HG03045 (cell line): ENCODE results near the gene SRRM4.

Source experiments
- ATAC-seq: cut with Tn5 transposase; IDR thresholded peaks from one replicate; pipeline ENCODE4 v1.9.1; 2021; ENCODE audit warnings: mild to moderate bottlenecking, moderate library complexity; ENCODE audit not compliant: unreplicated experiment

SRRM4 gene

GRCh38 chr12:119183942-119184695 is 202.8 kb downstream of the SRRM4 start:
- no peak for ATAC-seq

DNA sequence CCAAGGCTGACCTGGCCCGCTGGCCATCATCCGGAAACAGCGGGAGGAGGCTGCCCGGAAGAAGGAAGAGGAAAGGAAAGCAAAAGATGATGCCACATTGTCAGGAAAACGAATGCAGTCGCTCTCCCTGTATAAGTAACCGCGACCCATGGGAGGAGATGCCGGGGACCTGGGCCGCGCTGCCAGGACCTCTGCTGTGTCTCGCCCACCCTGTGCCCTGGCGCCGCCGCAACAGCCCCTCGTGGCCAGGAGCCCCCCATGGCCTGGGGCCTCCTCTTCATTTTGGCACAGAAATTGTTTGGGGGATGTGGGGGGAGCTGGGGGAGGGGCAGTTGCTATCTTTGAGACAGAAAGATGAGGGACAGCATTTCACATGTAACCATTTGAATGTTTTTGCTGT is 213.9 kb downstream of the SRRM4 start:
- ATAC-seq, result no peak

DNA sequence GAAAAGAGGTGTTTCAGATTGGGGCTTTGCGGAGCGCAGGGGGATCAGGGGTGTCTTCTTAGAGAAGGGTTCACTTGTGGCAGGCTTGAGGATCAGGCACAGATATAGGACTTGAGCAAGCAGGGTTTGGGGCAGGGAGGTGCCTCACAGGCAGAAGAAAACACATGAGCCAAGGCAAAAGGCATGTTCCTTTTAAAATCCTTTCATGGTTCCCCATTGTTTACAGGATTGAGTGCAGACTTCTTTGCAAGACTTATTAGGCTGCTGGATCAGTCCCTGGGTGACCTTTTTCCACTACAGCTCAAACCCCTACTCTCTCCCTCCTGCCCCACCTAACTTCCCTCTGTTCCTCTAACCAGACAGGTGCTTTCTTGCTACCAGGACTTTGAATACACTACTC is 217.1 kb downstream of the SRRM4 start:
- ATAC-seq, result no peak

DNA sequence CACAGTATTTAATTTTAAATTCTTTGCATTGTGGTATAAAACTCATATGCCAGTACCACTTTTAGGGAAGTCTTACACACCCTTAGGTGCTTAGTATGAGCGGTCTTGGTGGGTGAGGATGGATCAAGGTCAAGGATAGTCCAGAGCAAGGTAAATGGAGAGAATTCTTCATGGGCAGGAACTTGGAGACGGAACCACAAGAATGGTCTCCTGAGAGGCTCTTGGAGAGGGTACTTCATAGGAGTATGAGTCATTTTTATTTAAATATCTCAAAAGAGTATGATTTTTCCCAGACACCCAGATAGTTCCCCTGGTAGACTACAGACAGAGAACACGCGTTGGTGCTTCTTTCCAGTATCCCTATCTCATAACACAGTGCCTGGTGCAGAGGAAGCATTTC is 219.3 kb downstream of the SRRM4 start:
- ATAC-seq, result no peak

DNA sequence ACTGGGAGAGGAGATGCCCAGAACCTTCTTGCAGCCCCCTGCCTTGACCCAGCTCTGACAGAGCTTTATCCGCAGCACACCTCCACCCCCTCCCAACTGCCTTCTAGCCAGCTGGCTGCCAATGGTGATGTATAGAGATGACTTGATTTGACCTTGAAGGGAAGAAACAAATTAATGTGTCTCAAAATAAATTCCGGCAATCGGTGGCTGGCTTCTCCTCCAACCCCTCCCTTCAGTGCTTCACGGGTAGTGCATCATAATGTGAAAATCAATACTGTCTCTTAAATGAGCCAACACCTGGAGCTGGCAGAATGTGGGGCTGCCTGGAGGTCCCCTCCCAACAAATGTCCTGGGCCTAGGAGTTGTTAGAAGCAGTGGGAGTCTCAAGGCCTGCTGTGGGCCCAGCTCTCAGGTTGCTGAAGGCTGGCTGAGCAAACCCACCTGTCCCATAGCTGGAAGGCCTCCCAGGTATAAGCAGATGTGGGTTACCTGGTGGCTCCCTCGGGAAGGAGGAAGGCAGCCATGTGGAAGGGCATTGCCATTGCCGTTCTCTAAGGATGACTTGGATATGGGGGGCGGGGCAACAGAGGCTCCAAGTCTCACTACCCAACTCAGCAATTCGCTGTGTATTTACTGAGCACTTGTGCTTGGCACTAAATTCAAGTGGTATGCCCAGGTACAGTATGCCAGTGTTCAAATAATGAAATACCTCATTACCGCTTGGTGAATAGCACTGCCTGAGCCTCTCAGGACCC is 220.6 kb downstream of the SRRM4 start:
- no peak for ATAC-seq

- no peak for ATAC-seq
Observed at GRCh38 chr12:119202544-119202943, 221.2 kb downstream of the SRRM4 start.

- ATAC-seq, result no peak
Observed at GRCh38 chr12:119204131-119204530, 222.8 kb downstream of the SRRM4 start.

- ATAC-seq, result no peak
Observed at GRCh38 chr12:119204671-119205285, 223.4 kb downstream of the SRRM4 start.

DNA sequence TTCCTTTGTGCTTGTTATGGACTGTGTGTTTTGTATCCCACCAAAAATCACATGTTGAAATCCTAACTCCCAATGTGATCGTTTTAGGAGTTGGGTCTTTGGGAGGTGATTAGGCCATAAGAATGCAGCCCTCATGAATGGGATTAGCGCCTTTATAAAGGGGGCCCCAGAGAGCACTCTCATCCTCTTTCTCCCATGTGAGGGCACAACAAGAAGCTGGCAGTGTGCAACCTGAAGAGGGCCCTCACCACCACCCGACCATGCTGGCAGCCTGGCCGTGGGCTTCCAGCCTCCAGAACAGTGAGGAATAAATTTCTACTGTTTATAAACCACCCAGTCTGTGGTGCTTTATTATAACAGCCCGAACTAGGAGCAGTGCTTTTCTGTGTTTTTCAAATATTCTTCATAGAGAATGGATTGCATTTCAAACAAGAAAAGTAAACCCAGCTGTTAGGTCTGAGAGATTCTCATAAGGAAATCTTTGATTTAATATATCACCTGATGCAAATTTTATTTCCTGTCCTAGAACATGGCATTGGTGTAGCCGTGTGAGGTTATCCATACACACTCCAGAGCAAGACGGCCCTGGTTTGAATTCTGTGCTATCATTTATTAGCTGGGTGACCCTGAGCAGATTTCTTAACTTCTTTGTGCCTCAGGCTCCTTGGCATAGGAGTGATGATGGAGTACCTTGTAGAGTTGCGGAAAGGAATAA is 225.2 kb downstream of the SRRM4 start:
- no peak for ATAC-seq

DNA sequence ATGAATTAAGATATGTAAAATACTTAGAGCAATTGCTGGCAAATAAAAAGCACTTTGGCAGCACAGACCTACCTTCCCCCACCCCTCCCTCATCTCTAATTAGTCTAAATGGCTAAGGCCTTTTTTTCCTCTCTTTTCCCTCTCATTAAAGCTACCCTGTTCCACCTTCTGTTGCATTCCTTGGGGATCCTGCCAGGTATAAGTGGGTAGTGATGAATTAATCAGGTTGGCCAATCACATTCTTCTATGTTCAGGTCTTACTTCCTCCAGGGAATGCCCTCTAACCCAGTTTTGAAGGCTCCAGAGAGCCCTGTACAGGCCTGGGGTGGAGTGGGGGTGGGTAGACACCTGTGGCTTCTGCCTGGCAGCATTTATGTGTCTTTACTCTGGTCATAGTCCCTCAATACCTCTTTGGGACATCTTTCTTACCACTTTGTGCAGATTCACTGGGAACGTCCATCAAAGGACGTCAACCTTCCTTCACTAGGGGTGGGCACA is 225.8 kb downstream of the SRRM4 start:
- no peak for ATAC-seq

DNA sequence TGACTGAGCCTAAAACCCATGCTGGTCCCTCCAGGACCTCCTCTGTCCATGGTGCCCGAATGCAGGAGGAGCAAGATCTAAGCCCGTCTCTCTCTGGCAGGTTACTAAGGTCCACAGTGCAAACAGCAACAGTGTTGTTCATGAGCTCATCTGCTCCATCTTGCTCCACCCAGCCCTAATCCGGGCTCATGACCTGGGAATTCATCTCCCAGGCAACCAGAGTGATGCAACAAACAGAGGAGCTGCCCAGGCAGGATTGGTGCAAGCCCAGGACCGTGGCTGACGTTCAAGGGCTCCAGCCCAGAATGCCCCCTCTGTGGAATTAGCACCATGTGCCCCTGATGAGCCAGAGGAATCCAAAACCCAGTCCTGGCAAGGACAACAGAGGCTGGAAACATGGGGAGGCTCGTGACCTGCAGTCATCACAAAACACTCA is 227.3 kb downstream of the SRRM4 start:
- ATAC-seq, result no peak

GRCh38 chr12:119211884-119212283 is 230.5 kb downstream of the SRRM4 start:
- ATAC-seq, result no peak
